ENCODE measurements around the gene CCR5.
"Not testable (repeated sequence)": the region's sequence is repeated elsewhere in the genome, so short reads cannot be mapped to it uniquely, and the experiment has no call there.

The CCR5 gene

DNA sequence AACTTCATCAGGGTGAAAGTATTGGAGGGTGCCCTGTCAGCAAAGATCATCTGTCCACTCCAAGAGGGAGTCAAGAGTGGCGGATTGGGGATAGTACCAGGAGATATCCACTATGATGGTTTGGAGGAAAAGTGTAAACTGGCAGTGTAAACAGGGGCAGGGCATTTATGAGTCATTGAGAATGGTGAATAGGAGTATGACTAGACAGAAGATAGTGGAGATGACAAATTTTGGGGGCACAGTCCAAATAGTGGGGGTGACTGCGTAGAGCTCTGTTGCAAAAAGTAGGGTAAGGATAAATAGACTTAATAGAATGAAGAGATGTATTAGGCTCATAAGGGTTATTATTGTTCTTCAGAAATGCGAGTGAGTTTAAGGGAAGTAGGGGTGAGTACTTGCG lies 18.1 kb downstream of the CCR5 start:
- DNase-seq = not testable (repeated sequence)

GRCh38 chr3:46389306-46389705 lies 18.6 kb downstream of the CCR5 start:
- DNase-seq = no peak

GRCh38 chr3:46391526-46391925 lies 20.8 kb downstream of the CCR5 start:
- not testable (repeated sequence) for DNase-seq

DNA sequence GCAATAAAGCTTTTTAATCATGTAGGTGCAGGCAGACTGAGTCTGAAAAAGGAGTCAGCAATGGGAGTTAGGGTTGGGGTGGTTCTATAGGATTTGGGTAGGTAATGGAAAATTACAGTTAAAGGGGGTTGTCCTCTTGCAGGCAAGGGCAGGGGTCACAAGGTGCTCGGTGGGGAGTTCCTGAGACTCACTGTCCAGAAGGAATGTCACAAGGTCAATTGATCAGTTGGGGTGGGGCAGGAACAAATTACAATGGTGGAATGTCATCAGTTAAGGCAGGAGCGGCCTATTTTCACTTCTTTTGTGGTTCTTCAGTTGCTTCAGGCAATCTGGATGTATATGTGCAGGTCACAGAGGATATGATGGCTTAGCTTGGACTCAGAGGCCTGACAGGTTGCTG lies 22.3 kb downstream of the CCR5 start:
- no peak for DNase-seq

DNA sequence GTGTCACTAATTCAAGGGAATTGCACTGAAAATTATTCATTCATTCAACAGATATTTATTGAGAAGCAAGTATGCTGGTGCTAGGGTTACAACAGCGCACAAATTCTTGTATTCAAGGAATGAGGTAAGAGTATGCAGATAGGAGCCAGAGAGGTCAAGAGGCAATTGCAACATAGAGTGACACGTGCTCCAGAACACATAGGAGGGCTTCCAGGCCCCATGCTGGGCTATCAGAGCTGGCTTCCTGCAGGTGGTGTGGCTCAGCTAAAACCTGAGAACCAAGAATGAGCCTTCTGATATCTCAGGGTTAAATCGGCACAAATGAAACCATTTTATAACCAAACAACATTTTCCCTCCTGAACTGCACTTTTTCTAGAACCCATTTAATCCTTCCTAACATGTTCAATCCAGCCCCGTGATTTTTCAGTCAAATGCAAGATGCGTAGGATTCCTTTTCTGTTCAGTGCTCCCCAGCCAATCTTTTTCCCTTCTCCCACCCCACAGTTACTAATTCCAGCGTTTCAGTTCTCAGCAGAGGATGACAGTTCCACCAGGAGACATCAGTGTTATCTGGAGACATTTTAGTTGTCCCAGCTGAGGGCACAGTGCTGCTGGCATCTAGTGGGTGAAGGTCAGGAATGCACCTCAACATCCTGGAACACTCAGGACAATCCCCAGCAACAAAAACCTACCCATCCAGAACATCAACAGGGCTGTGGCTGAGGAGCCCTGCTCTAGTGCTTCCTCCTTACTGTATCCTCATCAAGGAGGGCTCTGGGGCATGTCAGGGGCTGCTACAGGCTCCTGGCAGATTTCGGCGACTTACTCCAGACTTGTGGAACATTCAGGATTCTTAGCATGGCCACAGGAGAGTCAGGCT lies 23.0 kb downstream of the CCR5 start:
- DNase-seq = no peak

GRCh38 chr3:46395210-46395661 lies 24.5 kb downstream of the CCR5 start:
- no peak for DNase-seq

DNA sequence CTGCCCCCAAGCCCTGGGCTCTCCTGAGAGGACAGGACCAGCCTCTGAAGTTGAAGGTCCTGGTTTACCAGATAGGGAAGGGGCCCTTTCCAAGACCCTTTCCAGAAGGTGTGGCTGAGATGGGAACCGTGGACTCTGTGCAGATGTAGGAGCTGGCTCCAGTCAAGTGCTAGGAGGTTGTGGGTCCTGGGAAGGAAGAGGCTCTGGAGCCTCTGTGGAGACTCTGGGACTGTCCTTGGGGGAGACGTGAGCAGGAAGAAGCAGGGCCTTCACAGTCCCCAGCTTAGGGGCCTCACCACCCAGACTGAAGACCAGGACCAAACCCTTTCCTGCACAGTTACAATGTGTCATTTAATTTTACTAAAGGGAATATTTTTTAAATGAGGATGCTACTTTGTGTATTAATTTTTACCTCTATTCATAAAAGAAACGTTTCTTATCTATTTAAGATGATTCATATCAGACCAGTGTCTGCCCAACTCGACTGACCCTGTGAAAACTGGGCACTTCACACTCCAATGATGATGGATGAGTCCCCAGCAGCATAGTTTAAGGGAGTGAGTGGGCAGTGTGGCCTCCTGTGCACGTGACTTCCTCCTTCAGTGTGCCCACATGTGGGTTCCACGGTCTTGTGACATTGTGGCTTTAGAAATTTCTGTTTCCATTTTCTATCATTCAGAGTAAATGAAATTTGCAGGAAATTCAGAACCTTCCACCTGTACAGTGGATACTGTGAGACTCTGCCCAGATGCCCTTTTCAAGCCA lies 25.2 kb downstream of the CCR5 start:
- DNase-seq = no peak

DNA sequence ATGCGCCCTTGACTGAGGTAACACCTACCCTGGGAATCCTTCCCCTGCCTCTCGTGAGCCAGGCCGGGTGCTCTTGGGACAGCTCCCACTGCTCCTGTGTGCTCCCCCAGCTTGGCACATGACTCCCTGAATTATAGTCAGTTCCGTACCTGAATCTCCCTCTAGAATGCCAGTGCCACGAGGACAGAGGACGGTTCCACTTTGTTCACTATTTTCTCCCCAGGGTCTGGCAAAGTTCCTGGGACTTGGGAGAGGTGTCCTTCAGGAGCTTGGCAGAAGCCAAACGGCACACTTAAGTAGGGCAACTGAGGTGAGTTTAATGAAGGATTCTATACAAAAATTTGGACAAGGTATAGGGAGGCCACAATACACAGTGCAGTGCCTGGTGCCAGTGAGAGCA lies 26.4 kb downstream of the CCR5 start:
- no peak for DNase-seq

GRCh38 chr3:46398186-46398955 lies 27.6 kb downstream of the CCR5 start:
- no peak for DNase-seq

DNA sequence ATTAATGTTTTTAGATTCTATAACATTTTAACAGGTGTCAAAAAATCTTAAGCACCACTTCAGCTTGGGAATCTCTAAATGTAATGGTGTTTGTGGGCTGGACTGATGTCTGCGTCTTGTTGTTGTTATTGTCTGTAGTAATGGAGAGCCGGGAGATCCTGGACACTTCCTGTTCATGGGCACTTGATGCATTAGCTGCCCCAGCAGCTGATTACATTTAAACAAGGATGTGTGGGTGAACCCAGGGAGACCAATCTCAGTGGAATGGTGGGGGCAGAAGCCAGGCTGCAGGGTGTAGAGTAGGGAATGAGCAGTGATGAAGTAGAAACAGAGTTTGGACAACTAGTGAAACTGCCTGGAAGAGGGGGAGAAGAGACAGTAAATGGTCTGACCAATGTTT lies 28.4 kb downstream of the CCR5 start:
- no peak for DNase-seq

DNA sequence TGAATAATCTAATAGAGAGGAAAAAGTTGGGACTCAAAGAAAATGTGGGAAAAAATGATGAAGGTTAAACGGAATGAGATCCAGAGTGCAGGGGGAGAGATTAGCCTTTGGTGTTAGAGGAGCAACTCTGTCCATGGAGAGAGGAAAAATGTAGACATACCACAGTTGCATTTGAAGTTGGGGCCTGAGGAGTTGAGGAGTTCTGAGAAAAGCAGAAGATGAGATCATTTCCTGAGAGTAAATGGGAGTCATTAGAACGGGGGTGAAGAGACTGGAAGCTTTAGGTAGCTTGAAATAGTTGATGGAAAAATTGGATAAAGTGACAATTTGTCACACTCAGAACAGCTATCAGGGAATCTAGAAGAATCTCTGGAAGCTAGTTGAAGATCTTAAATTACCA lies 28.8 kb downstream of the CCR5 start:
- no peak for DNase-seq

GRCh38 chr3:46400000-46400734 lies 29.4 kb downstream of the CCR5 start:
- DNase-seq = no peak

GRCh38 chr3:46400846-46401245 lies 30.1 kb downstream of the CCR5 start:
- DNase-seq = no peak

DNA sequence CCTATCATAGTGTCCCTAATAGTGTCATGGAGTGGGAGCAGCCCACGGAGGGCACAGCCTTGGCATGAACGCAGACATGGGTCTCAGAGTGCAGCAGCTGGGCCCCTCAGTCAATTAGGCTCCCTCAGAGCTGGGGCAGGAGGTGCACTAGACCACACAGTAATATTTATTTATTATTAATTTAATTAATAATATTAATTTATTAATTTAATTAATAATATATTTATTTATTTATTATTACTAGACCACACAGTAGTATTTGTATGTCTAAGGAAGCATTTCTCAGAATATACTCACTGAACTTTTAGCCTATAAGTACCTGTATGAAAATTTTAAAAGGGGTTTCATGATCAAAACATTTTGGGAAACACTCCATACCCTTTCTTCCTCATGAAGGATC lies 30.8 kb downstream of the CCR5 start:
- DNase-seq = no peak

- DNase-seq = not testable (repeated sequence)
Observed at GRCh38 chr3:46402902-46403301, 32.2 kb downstream of the CCR5 start.

DNA sequence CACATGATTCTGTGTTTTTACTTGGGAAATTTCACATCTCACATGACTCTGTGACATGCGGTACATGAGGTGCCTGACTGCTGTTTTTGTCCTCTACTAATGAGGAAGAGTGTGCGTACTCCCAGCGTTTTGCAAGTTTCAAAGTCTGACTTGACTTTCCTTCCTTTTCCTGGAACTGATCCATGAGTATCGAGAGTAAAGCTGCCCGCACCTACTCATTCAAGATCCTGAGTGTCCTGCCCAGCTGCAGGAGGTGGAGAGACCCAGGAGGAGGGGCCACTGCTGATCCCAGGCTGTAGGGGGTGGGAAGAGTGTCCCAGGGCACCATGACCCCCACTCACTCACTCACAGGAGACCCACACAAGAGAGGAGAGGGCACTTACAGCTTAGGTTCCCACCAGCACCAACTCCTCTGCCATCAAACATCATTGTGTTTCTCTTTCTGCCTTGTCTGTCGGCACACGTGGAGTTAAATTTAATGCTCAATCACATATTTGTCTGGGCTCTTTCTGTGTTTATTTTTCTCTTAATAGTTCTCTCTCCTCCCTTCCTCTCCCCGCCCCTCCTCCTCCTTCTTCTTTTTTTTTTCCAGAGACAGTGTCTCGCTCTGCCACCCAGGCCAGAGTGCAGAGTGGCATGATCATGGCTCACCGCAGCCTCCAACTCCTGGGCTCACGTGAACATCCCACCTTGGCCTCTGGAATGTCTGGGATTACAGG lies 34.7 kb downstream of the CCR5 start:
- no peak for DNase-seq

- no peak for DNase-seq
Observed at GRCh38 chr3:46406443-46406787, 35.7 kb downstream of the CCR5 start.

- no peak for DNase-seq
Observed at GRCh38 chr3:46406788-46407611, 36.3 kb downstream of the CCR5 start, which contains the start of the genes CCR5AS and CCRL2. Gene CCR5AS (minus strand): TSS chr3:46407066. Gene CCRL2 (plus strand): TSS chr3:46407259. CDS start chr3:46408080, 821 bp downstream.

GRCh38 chr3:46407970-46408369 lies 37.2 kb downstream of the CCR5 start:
- no peak for DNase-seq

- DNase-seq = no peak
Observed at GRCh38 chr3:46408853-46409252, 38.1 kb downstream of the CCR5 start.
